ENCODE results near the gene METAP1D. TPM values are rescaled to one million over a fixed set of nuclear protein-coding genes. Genes with fewer than 3 reads are reported as not detected.
A peak's percentile ranks its signal among the peaks of the same experiment; 100 is the strongest.

Gene METAP1D
- total and polyA plus RNA-seq, 9 donors = 7.0 to 14.3 (median 10.9) TPM

DNA sequence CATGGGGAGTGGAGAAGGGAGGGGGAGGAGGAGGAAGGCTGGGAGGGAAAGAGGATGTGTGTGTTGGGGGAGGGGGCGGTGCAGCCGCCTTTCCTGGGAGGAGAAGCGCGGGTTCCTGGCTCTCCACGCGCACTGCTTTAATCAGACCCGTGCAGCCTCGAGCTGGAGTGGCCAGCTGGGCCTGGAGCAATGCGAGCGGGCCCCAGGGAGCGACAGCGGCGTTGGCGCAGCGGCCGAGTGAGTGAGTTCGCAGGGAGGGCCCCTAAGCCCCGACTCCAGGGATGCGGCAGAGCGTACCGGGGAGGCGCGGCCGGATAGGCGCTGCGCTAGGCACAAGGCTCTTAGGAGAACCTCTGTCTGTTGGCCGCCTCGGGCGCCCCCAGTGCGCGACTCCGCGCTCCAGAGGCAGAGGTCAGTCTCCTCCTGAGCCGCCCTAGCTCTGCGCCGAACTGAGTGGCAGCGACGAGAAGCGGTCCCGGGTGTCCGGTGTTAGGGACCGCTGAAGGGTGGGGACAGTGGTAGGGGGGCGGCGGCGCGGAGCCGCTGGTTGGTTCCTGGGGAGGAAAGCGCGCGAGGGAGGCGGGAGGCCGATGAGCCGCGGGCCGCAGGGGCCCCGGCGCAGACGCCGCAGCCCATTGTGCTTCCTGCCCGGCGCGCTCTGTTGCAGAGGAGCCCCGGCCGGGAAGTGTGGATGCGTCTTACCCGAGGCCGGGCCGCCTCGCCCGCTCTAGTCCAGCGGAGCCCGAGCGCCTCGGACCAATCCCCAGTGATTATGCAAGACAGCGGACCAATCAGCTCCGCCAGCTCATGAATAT lies 85.1 kb downstream of the METAP1D start:
- TF ChIP-seq, protein P1, sequence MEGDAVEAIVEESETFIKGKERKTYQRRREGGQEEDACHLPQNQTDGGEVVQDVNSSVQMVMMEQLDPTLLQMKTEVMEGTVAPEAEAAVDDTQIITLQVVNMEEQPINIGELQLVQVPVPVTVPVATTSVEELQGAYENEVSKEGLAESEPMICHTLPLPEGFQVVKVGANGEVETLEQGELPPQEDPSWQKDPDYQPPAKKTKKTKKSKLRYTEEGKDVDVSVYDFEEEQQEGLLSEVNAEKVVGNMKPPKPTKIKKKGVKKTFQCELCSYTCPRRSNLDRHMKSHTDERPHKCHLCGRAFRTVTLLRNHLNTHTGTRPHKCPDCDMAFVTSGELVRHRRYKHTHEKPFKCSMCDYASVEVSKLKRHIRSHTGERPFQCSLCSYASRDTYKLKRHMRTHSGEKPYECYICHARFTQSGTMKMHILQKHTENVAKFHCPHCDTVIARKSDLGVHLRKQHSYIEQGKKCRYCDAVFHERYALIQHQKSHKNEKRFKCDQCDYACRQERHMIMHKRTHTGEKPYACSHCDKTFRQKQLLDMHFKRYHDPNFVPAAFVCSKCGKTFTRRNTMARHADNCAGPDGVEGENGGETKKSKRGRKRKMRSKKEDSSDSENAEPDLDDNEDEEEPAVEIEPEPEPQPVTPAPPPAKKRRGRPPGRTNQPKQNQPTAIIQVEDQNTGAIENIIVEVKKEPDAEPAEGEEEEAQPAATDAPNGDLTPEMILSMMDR (IDR thresholded peaks at IDR 0.05) = no peak
- TF ChIP-seq EP300 (IDR thresholded peaks at IDR 0.05) (no peak), POLR2A (IDR thresholded peaks at IDR 0.05) (no peak)
- H3K36me3 ChIP-seq = no peaks in the 10 kb centered on the region
- H3K9me3 ChIP-seq = no peaks in the 10 kb centered on the region
- no peak overlapping the region for H3K27ac ChIP-seq
- H3K4me1 ChIP-seq (ENCODE audit: insufficient read depth) = peaks cover 6% of the 10 kb centered on the region
- peak in 3 of 5 donors; percentile 41 to 64 (median 56) for DNase-seq
- intact Hi-C loops (cut with DNase I) = loop anchor here in 2 of 4 donors (10.0 kb wide), 1 partner anchor 160 kb away; the partner anchor contains the start of gene HAT1 (in 2 of the 2)
- 1 to 2% (median 1%) methylated on average over 60 to 76 of the region's 76 CpGs for WGBS, 3 donors
- peaks cover 39% of the 10 kb centered on the region for H3K27me3 ChIP-seq
- H3K4me3 ChIP-seq = peak overlapping the region; percentile 25

DNA sequence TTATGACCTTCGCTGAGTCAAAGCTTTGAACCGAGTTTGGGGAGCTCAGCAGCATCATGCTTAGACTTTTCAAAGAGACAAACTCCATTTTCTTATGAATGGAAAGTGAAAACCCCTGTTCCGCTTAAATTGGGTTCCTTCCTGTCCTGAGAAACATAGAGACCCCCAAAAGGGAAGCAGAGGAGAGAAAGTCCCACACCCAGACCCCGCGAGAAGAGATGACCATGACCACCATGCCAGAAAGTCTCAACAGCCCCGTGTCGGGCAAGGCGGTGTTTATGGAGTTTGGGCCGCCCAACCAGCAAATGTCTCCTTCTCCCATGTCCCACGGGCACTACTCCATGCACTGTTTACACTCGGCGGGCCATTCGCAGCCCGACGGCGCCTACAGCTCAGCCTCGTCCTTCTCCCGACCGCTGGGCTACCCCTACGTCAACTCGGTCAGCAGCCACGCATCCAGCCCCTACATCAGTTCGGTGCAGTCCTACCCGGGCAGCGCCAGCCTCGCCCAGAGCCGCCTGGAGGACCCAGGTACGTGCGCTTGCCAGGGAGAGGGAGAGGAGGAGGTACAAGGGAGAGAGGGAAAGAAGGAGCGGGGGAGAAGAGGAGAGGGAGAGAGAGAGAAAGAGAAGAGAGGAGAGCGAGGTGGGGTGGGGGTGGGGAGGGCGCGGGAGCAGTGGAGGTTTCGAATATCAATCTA lies 85.9 kb downstream of the METAP1D start, which contains the start of gene DLX1:
DLX1 (plus strand) TSS at position 48 of the 700 bp plus-strand sequence; CDS start at position 219, 171 bp downstream.
- peak in 2 of 5 donors; percentile 16 to 36 for DNase-seq
- Histone ChIP-seq H3K4me1 (ENCODE audit: insufficient read depth) (peaks cover 6% of the 10 kb centered on the region), H3K27ac (no peak within 1 kb of the TSS), H3K27me3 (peaks cover 45% of the 10 kb centered on the region), H3K4me3 (peak within 1 kb of the TSS; percentile 25), H3K9me3 (no peaks in the 10 kb centered on the region), H3K36me3 (no peaks in the 10 kb centered on the region)
- WGBS, 3 donors = 4 to 5% (median 4%) methylated on average over 34 of the region's 34 CpGs
- intact Hi-C loops (cut with DNase I) = loop anchor here in 2 of 4 donors (10.0 kb wide), 1 partner anchor 161 kb away; the partner anchor contains the start of gene HAT1 (in 2 of the 2)
- TF ChIP-seq POLR2A (IDR thresholded peaks at IDR 0.05) = no peak
- no peak for TF ChIP-seq EP300 (IDR thresholded peaks at IDR 0.05)
- TF ChIP-seq, protein P1 (IDR thresholded peaks at IDR 0.05) = no peak

DNA sequence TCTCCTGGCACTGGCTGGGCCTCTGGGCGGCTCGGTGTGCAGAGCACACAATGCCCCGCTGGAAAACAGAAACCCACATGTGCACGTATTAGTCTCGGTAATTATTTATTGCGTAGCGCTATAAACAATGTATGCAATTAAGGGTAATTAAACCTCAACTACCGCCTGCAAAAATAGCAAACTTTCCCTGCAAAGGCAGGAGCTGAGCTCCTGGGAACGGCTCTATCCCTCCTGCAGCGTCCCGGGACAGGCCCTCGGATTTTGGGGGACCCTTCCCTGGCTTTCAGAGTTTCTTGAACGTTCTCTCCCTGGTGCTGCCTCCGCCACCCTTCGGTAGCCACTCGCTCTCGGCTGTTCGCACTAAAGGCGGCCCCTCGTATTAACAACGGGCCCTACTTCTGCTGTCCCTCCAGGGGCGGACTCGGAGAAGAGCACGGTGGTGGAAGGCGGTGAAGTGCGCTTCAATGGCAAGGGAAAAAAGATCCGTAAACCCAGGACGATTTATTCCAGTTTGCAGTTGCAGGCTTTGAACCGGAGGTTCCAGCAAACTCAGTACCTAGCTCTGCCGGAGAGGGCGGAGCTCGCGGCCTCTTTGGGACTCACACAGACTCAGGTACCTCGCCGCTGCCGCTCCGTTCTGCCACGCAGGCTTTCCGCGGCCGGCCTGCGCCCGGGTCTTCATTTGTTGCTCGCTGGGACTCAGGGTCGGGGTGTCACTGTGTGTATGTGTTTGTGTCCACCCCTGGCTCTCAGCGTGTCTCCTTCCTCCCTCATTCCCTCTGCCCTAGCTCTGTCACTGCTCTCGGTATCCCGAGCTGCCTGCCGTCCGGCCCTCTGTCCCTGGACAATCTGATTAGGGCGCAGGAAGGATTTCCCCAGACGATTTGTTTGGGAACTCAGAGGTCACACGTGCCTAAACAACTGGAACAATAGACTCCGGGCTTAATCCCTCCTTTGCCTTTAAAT lies 86.8 kb downstream of the METAP1D start:
- peak in 1 of 5 donors; percentile 19 for DNase-seq
- Histone ChIP-seq H3K4me1 (ENCODE audit: insufficient read depth) (peaks cover 6% of the 10 kb centered on the region), H3K9me3 (no peaks in the 10 kb centered on the region), H3K4me3 (no peak overlapping the region), H3K27me3 (peaks cover 51% of the 10 kb centered on the region), H3K27ac (no peak overlapping the region), H3K36me3 (no peaks in the 10 kb centered on the region)
- TF ChIP-seq POLR2A (IDR thresholded peaks at IDR 0.05) (no peak), EP300 (IDR thresholded peaks at IDR 0.05) (no peak)
- TF ChIP-seq, protein P1 (IDR thresholded peaks at IDR 0.05) = no peak
- 9 to 11% (median 10%) methylated on average over 54 of the region's 54 CpGs for WGBS, 3 donors
- intact Hi-C loops (cut with DNase I) = loop anchor here in 2 of 4 donors (10.0 kb wide), 1 partner anchor 162 kb away; the partner anchor contains the start of gene HAT1 (in 2 of the 2)
